ENCODE measurements around the gene MUS81. TPM values are rescaled to one million over a fixed set of nuclear protein-coding genes. Genes with fewer than 3 reads are reported as not detected.

The MUS81 gene
- polyA plus RNA-seq, 2 of the 4 experiments (the other 2 are of a cell fraction): 27.8 to 33.4 TPM

DNA sequence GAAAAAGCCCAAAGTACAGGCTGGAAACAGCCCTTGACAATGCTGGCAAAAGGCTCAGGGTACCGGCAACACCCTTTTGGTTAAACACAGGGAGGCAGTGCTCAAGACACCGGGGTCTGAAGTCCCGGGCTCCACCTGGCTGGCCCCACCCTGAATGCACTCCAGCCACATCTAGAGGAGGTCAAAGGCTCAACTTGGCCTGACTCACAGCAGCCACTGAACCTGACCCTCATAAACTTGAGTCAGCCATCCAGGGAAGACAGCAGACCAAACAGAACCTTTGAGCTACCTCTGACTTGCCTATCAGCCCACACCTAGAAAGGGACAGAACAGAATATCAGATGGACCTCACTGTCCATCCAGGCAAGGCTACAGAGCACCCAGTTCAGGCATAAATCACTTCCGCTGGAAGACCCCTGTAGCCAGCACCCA, 6.1 kb upstream of the MUS81 start:
- POLR2A ChIA-PET: interaction anchor here (0.5 kb wide), 1 partner anchor 11 kb away, joined by 4 read pairs; no protein-coding TSS in a partner anchor
- FAIRE-seq: no peak

DNA sequence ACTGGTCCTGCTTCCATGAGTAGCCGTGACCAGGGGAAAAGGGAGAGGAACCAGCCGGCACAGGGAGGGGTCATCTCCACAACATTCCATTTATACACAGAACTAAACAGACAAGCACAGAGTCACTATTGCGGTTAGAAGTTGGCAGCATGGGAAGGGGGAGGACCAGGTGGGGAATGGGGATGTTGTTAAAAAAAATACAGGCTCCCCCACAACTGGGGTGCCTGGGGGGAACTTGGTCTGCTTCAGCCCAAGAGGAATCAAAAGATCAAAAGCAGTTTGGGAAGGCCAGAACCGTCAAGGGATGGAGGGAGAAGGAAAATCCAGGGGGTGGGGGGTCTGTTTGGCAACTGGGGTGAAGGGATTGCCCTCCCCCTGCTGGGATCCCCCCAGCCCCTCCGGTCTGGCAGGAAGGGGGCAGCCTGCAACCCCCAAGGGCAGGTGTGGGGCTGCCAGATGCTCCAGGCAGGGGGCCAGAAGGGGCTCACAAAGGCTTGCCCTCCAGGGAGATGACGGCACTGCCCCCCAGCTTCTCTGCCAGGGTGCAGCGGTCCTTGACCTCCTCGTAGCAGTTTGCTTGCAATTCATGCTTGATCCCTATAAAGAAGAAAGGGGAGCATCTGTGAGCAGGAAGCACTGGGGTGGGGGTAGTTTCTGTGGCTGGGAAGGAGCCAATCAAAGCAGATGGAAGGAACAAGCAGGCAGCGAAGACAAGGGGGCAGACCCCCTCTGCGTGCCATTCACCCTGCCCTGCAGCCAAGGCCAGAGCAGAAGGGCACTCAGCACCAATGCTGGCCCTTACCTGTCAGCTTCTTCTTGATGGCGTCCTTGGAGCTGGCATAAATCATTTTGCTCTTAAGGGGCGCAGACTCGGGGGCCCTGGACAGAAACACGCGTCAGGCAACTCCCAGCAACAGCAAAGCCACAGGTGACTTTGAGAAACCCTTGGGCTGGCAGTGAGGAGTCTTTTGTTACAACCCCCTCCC, 5.1 kb upstream of the MUS81 start:
- Histone ChIP-seq H3K4me2 (peak overlapping the region; percentile 88), H3K9me3 (no peaks in the 10 kb centered on the region), H3K4me1 (peaks cover 23% of the 10 kb centered on the region), H3K4me3 (no peak overlapping the region), H3K27ac (no peak overlapping the region)
- no peak for FAIRE-seq
- no peak for DNase-seq (ENCODE audit: low read depth in 1 of 2, low spot score in 1 of 2)
- 90% methylated on average over 14 of the region's 15 CpGs for WGBS (ENCODE audit: missing lambda C conversion rate)
- ATAC-seq: no peak
- CTCF ChIA-PET: interaction anchor here (0.9 to 2.3 kb wide), 4 partner anchors 10 to 191 kb away, joined by 3 to 13 read pairs (median 3); partner anchors contain the start of gene FIBP
- POLR2A ChIA-PET: interaction anchor here (0.5 kb wide), 1 partner anchor 12 kb away, joined by 4 read pairs; no protein-coding TSS in a partner anchor
- TF ChIP-seq RNF2 (IDR thresholded peaks at IDR 0.05; ENCODE audit: borderline replicate concordance, low read depth) (no peak), RCOR1 (IDR thresholded peaks at IDR 0.05; ENCODE audit: low read depth, low read length) (no peak), FOXS1 (CRISPR knock-in tag; IDR thresholded peaks at IDR 0.05) (no peak), ESRRA (IDR thresholded peaks at IDR 0.05; ENCODE audit: borderline replicate concordance, low read length) (no peak), HDAC2 (IDR thresholded peaks at IDR 0.05) (no peak), ZNF302 (CRISPR knock-in tag; IDR thresholded peaks at IDR 0.05) (no peak), CBX2 (IDR thresholded peaks at IDR 0.05; ENCODE audit: borderline replicate concordance, low read depth) (no peak)
- TF ChIP-seq, protein P1, sequence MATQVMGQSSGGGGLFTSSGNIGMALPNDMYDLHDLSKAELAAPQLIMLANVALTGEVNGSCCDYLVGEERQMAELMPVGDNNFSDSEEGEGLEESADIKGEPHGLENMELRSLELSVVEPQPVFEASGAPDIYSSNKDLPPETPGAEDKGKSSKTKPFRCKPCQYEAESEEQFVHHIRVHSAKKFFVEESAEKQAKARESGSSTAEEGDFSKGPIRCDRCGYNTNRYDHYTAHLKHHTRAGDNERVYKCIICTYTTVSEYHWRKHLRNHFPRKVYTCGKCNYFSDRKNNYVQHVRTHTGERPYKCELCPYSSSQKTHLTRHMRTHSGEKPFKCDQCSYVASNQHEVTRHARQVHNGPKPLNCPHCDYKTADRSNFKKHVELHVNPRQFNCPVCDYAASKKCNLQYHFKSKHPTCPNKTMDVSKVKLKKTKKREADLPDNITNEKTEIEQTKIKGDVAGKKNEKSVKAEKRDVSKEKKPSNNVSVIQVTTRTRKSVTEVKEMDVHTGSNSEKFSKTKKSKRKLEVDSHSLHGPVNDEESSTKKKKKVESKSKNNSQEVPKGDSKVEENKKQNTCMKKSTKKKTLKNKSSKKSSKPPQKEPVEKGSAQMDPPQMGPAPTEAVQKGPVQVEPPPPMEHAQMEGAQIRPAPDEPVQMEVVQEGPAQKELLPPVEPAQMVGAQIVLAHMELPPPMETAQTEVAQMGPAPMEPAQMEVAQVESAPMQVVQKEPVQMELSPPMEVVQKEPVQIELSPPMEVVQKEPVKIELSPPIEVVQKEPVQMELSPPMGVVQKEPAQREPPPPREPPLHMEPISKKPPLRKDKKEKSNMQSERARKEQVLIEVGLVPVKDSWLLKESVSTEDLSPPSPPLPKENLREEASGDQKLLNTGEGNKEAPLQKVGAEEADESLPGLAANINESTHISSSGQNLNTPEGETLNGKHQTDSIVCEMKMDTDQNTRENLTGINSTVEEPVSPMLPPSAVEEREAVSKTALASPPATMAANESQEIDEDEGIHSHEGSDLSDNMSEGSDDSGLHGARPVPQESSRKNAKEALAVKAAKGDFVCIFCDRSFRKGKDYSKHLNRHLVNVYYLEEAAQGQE (IDR thresholded peaks at IDR 0.05): no peak
- TF ChIP-seq, protein P2, sequence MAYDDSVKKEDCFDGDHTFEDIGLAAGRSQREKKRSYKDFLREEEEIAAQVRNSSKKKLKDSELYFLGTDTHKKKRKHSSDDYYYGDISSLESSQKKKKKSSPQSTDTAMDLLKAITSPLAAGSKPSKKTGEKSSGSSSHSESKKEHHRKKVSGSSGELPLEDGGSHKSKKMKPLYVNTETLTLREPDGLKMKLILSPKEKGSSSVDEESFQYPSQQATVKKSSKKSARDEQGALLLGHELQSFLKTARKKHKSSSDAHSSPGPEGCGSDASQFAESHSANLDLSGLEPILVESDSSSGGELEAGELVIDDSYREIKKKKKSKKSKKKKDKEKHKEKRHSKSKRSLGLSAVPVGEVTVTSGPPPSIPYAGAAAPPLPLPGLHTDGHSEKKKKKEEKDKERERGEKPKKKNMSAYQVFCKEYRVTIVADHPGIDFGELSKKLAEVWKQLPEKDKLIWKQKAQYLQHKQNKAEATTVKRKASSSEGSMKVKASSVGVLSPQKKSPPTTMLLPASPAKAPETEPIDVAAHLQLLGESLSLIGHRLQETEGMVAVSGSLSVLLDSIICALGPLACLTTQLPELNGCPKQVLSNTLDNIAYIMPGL (CRISPR knock-in tag; IDR thresholded peaks at IDR 0.05; ENCODE audit: borderline replicate concordance): no peak
- TF ChIP-seq, protein P3, sequence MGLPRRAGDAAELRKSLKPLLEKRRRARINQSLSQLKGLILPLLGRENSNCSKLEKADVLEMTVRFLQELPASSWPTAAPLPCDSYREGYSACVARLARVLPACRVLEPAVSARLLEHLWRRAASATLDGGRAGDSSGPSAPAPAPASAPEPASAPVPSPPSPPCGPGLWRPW (IDR thresholded peaks at IDR 0.05): no peak

More for the DNA sequence above, 6.1 kb upstream of the MUS81 start:
- H3K27ac ChIP-seq: no peak overlapping the region
- H3K9me3 ChIP-seq: no peaks in the 10 kb centered on the region
- H3K4me3 ChIP-seq: no peak overlapping the region
- 72% methylated on average over 4 of the region's 4 CpGs for WGBS (ENCODE audit: missing lambda C conversion rate)
- H3K4me2 ChIP-seq: peak overlapping the region; percentile 88; the same call in 2 of the 3 replicates
- TF ChIP-seq, protein P4, sequence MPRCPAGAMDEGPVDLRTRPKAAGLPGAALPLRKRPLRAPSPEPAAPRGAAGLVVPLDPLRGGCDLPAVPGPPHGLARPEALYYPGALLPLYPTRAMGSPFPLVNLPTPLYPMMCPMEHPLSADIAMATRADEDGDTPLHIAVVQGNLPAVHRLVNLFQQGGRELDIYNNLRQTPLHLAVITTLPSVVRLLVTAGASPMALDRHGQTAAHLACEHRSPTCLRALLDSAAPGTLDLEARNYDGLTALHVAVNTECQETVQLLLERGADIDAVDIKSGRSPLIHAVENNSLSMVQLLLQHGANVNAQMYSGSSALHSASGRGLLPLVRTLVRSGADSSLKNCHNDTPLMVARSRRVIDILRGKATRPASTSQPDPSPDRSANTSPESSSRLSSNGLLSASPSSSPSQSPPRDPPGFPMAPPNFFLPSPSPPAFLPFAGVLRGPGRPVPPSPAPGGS (IDR thresholded peaks at IDR 0.05): no peak
- TF ChIP-seq HOXA7 (CRISPR knock-in tag; IDR thresholded peaks at IDR 0.05): peak; percentile 34; the same call in 1 of the 2 replicates
- 0 out of 2 replicates have a peak, but pooled peaks have one; percentile 30 for TF ChIP-seq POLR2AphosphoS2 (conservative IDR thresholded peaks at IDR 0.05; ENCODE audit: low read length)
- TF ChIP-seq HEYL (CRISPR knock-in tag; IDR thresholded peaks at IDR 0.05): no peak
- no peak for TF ChIP-seq CHD2 (IDR thresholded peaks at IDR 0.05; ENCODE audit: low read length, partially characterized antibody)
- H3K4me1 ChIP-seq: peaks cover 23% of the 10 kb centered on the region
- ATAC-seq (no peak), DNase-seq (ENCODE audit: low read depth in 1 of 2, low spot score in 1 of 2) (no peak)
- CTCF ChIA-PET: interaction anchor here (1.1 to 3.9 kb wide), 6 partner anchors 17 to 192 kb away, joined by 3 to 24 read pairs (median 7); partner anchors contain the start of genes FIBP and KAT5
